GM20000 (cell line): ENCODE results near the gene MAD1L1.

Source experiments
- DNase-seq: peaks from one replicate; pipeline ENCODE4 v3.0.0; 2012; ENCODE audit warnings: low spot score
- CTCF ChIP-seq: IDR thresholded peaks from 2 replicates; pipeline ENCODE4 v1.5.1; 2012; ENCODE audit warnings: mild to moderate bottlenecking, control low read depth; ENCODE audit errors: extremely low read depth, missing control alignments

MAD1L1 gene

GRCh38 chr7:1918881-1919525 is 313.7 kb downstream of the MAD1L1 start:
- no peak for TF ChIP-seq CTCF
- DNase-seq = no peak

- TF ChIP-seq CTCF = no peak
- DNase-seq = no peak
These were observed 314.6 kb downstream of the MAD1L1 start for GRCh38 chr7:1918063-1918645.

GRCh38 chr7:1917221-1918062 is 315.3 kb downstream of the MAD1L1 start:
- no peak for TF ChIP-seq CTCF
- no peak for DNase-seq

GRCh38 chr7:1916601-1916970 is 316.2 kb downstream of the MAD1L1 start:
- no peak for DNase-seq
- no peak for TF ChIP-seq CTCF

GRCh38 chr7:1915956-1916600 is 316.7 kb downstream of the MAD1L1 start:
- DNase-seq = no peak
- no peak for TF ChIP-seq CTCF

- no peak for TF ChIP-seq CTCF
- no peak for DNase-seq
These were observed 317.4 kb downstream of the MAD1L1 start for GRCh38 chr7:1915326-1915725.

GRCh38 chr7:1914743-1915142 is 318.0 kb downstream of the MAD1L1 start:
- no peak for DNase-seq
- TF ChIP-seq CTCF = no peak
